Stimulated activated CD4-positive, alpha-beta T cell treated with anti-CD3 and anti-CD28 coated beads, Interleukin-4, amount 100 ng/mL, for 24 hours (primary cell): ENCODE data around the gene DAB2IP.

Source experiments
- DNase-seq: peaks from one replicate; pipeline ENCODE4 v3.0.0-alpha.2; 2020

Gene DAB2IP

GRCh38 chr9:121748727-121749423 lies 97.4 kb downstream of the DAB2IP start:
- DNase-seq = no peak

GRCh38 chr9:121749614-121750013 lies 98.2 kb downstream of the DAB2IP start:
- DNase-seq = no peak

- no peak for DNase-seq
These were observed 98.9 kb downstream of the DAB2IP start for GRCh38 chr9:121750259-121750714.

- DNase-seq = no peak
These were observed 99.5 kb downstream of the DAB2IP start for GRCh38 chr9:121750715-121751623.

- DNase-seq = no peak
These were observed 100.4 kb downstream of the DAB2IP start for GRCh38 chr9:121751686-121752445.

GRCh38 chr9:121752929-121753328 lies 101.5 kb downstream of the DAB2IP start:
- DNase-seq = no peak

GRCh38 chr9:121753802-121754654 lies 102.6 kb downstream of the DAB2IP start:
- no peak for DNase-seq

GRCh38 chr9:121754655-121755436 lies 103.4 kb downstream of the DAB2IP start:
- DNase-seq = no peak

- DNase-seq = no peak
These were observed 104.1 kb downstream of the DAB2IP start for GRCh38 chr9:121755581-121755980.

GRCh38 chr9:121756474-121757280 lies 105.2 kb downstream of the DAB2IP start:
- no peak for DNase-seq

GRCh38 chr9:121757281-121757585 lies 105.8 kb downstream of the DAB2IP start:
- DNase-seq = no peak

- no peak for DNase-seq
These were observed 107.3 kb downstream of the DAB2IP start for GRCh38 chr9:121758693-121759092.

- DNase-seq = no peak
These were observed 108.6 kb downstream of the DAB2IP start for GRCh38 chr9:121759996-121760395.

- DNase-seq = no peak
These were observed 109.1 kb downstream of the DAB2IP start for GRCh38 chr9:121760571-121760970.

- no peak for DNase-seq
These were observed 111.7 kb downstream of the DAB2IP start for GRCh38 chr9:121763131-121763530.

- no peak for DNase-seq
These were observed 112.3 kb downstream of the DAB2IP start for GRCh38 chr9:121763561-121764370.

GRCh38 chr9:121764371-121764730 lies 112.9 kb downstream of the DAB2IP start:
- no peak for DNase-seq

GRCh38 chr9:121765021-121765950 lies 113.9 kb downstream of the DAB2IP start:
- DNase-seq = no peak
